ENCODE data around the gene ANKS3. TPM values are rescaled to one million over a fixed set of nuclear protein-coding genes. Genes with fewer than 3 reads are reported as not detected.

ANKS3 gene
- polyA plus RNA-seq, 1 of the 3 experiments (the other 2 are of a cell fraction) = 42.2 TPM

- DNase-seq = no peak
- CTCF ChIA-PET = no interaction called here
Observed at GRCh38 chr16:4713663-4714501, 20.2 kb downstream of the ANKS3 start.

More at GRCh38 chr16:4713663-4714501, 20.2 kb downstream of the ANKS3 start:
- Histone ChIP-seq H3F3A (replicated peaks; ENCODE audit: insufficient read depth) (peaks cover 19% of the 10 kb centered on the region), H3K9me2 (no peaks in the 10 kb centered on the region), H3K4me3 (ENCODE audit: low read depth in 2 of 2, low read length in 1 of 2) (no peak overlapping the region), H3K79me2 (ENCODE audit: insufficient read depth) (peaks cover 2% of the 10 kb centered on the region; the same call in 1 of the 2 replicates), H3K27ac (ENCODE audit: low read depth in 2 of 2, low read length in 1 of 2) (no peak overlapping the region), H3K9ac (no peak overlapping the region), H3K27me3 (ENCODE audit: insufficient read depth) (no peaks in the 10 kb centered on the region), H3K9me3 (no peaks in the 10 kb centered on the region), H2AFZ (ENCODE audit: low read depth) (no peak overlapping the region), H3K4me2 (no peak overlapping the region), H4K20me1 (ENCODE audit: insufficient read depth) (0 out of 2 replicates have a peak, but pooled peaks cover 4% of the 10 kb centered on the region), H3K36me3 (replicated peaks in 1 of 2; ENCODE audit: control insufficient read depth in 1 of 2, insufficient read depth in 2 of 2, low read length in 1 of 2) (peaks cover 15 to 29% of the 10 kb centered on the region in 2 experiments), H3K4me1 (ENCODE audit: control insufficient read depth in 1 of 2, insufficient read depth in 2 of 2, low read depth in 1 of 2, low read length in 1 of 2) (no peaks in the 10 kb centered on the region)
- POLR2A ChIA-PET = no interaction called here
- TF ChIP-seq TEAD4 (IDR thresholded peaks at IDR 0.05; ENCODE audit: borderline replicate concordance, insufficient read depth) = no peak
- TF ChIP-seq MXI1 (IDR thresholded peaks at IDR 0.05; ENCODE audit: low read depth, low read length) = no peak
- no peak for TF ChIP-seq MEF2A (IDR thresholded peaks at IDR 0.05; ENCODE audit: borderline replicate concordance, low read depth)
- TF ChIP-seq REST (IDR thresholded peaks at IDR 0.05; ENCODE audit: low read depth, low read length) = no peak
- TF ChIP-seq YY1 (IDR thresholded peaks at IDR 0.05; ENCODE audit: low read depth) = no peak
- no peak for TF ChIP-seq GABPA (IDR thresholded peaks at IDR 0.05; ENCODE audit: low read depth)
- TF ChIP-seq ZBTB33 (IDR thresholded peaks at IDR 0.05; ENCODE audit: borderline replicate concordance, low read depth) = no peak
- no peak for TF ChIP-seq MAX (IDR thresholded peaks at IDR 0.05; ENCODE audit: low read depth)
- 95% methylated on average over 17 of the region's 18 CpGs for WGBS (ENCODE audit: low lambda C conversion rate)
